OCI-LY1 (cell line): ENCODE results near the gene SLC25A21.

Experiments
- CTCF ChIP-seq: fragments of 200-600 bp; sonication (generic), shearing (Covaris generic); IDR thresholded peaks from 2 replicates; pipeline ENCODE4 v1.5.1; 2017; ENCODE audit warnings: mild to moderate bottlenecking, antibody characterized with exemption, low read length, moderate library complexity, mixed read lengths
- EZH2 ChIP-seq: fragments of 200-600 bp; sonication (generic), shearing (Covaris generic); IDR thresholded peaks from 2 replicates; pipeline ENCODE4 v1.8.0; 2017; ENCODE audit warnings: borderline replicate concordance, mixed run types, mild to moderate bottlenecking, antibody characterized with exemption, low read length, moderate library complexity, mixed read lengths

GRCh38 chr14:36818794-36819384 lies 353.5 kb downstream of the SLC25A21 start:
- no peak for TF ChIP-seq CTCF
- no peak for TF ChIP-seq EZH2
